Glutamatergic neuron (in vitro differentiated cells): ENCODE results near the gene PLA2G15. TPM values are rescaled to one million over a fixed set of nuclear protein-coding genes. Genes with fewer than 3 reads are reported as not detected.

Source experiments
- microRNA-seq: library from miRNA; unstranded; fragments of <30 nt; microRNA quantifications from one replicate; pipeline ENCODE4, GENCODE V29; 2020; ENCODE audit not compliant: unreplicated experiment
- total RNA-seq: library from RNA; stranded (reverse); fragmentation: NEBNext Ultra II Directional; extraction: Animal tissue kit (Norgen Biotek cat#: 25700); gene quantifications from one replicate; pipeline ENCODE4 v1.2.1, GENCODE V29; 2021; ENCODE audit not compliant: unreplicated experiment

The PLA2G15 gene
- total RNA-seq, 1 donor from 2014 or later, result 11.9 TPM

Small RNA genes lying within 50 kb of the gene (microRNA-seq; reads per million reads assigned to microRNA genes)
- gene MIR6773, result not detected

Other genes with a start within 250 kb of the PLA2G15 start
- not detected for gene DPEP2, start 245.9 kb upstream of the PLA2G15 start, total RNA-seq
- gene DPEP2NB, start 229.5 kb upstream of the PLA2G15 start, total RNA-seq, result not detected
- 6.7 TPM for gene DDX28, start 222.1 kb upstream of the PLA2G15 start, total RNA-seq
- gene DUS2, start 222.1 kb upstream of the PLA2G15 start, total RNA-seq, result 21.0 TPM
- gene NFATC3, start 160.0 kb upstream of the PLA2G15 start, total RNA-seq, result 33.1 TPM
- gene ESRP2, start 9.2 kb upstream of the PLA2G15 start, total RNA-seq, result not detected
- gene SLC7A6, start 19.2 kb downstream of the PLA2G15 start, total RNA-seq, result 78.1 TPM
- 25.2 TPM for gene SLC7A6OS, start 65.6 kb downstream of the PLA2G15 start, total RNA-seq
- gene PRMT7, start 65.6 kb downstream of the PLA2G15 start, total RNA-seq, result 62.7 TPM
- 85.4 TPM for gene SMPD3, start 203.1 kb downstream of the PLA2G15 start, total RNA-seq